ENCODE data around the gene TXNRD2.

TXNRD2 gene

GRCh38 chr22:19854778-19855503, 86.7 kb downstream of the TXNRD2 start, which contains the start of the genes GNB1L and RTL10:
Gene GNB1L, minus strand, starts transcription at chr22:19854874. Its CDS starts 33,519 bp downstream, at chr22:19821355.
Gene RTL10, minus strand, starts transcription at chr22:19854874. Its CDS starts 2,613 bp downstream, at chr22:19852261.
- peak; percentile 72 to 90 for DNase-seq

DNA sequence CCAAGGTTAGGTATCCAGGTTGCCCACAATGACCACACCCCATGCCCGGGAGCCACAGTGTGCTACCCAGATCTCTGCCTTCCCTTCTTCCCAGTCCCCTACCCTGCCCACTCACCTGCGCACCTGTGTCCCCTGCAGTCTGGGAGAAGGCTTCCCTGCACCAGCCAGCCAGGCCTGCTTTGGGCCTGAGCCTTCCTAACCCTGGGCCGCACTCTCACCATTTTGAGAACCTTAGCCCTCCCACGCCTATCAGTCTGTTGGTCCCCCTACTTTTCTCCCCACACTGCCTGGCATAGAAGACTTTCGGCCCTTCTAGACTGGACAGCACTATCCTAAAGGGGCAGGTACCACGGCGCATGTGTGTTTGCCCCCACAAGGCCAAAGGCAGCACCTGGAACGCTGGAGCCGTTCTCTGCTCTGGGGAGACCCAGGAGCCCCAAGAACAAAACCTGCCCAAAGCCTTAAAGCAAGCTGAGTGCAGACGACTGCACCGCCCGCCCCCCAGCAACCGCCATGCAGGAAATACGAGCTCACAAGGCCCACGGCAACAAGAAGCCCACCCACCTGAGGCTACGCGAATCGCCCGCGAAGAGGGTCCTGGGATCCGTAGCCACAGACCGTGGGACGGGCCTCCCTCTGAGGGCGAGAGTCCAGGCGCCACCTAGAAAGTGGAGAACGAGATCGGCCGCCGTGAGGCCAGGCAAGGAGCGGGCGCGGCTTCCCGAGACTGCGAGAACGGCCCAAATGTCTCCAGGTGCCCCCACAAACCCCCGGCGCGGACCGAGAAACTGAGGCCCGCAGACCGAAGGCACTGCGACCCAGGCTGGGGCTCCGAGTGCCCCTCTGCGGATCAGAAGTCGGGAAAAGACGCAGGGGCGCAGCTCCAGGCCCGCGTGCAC, 87.5 kb downstream of the TXNRD2 start:
- no peak for DNase-seq

DNA sequence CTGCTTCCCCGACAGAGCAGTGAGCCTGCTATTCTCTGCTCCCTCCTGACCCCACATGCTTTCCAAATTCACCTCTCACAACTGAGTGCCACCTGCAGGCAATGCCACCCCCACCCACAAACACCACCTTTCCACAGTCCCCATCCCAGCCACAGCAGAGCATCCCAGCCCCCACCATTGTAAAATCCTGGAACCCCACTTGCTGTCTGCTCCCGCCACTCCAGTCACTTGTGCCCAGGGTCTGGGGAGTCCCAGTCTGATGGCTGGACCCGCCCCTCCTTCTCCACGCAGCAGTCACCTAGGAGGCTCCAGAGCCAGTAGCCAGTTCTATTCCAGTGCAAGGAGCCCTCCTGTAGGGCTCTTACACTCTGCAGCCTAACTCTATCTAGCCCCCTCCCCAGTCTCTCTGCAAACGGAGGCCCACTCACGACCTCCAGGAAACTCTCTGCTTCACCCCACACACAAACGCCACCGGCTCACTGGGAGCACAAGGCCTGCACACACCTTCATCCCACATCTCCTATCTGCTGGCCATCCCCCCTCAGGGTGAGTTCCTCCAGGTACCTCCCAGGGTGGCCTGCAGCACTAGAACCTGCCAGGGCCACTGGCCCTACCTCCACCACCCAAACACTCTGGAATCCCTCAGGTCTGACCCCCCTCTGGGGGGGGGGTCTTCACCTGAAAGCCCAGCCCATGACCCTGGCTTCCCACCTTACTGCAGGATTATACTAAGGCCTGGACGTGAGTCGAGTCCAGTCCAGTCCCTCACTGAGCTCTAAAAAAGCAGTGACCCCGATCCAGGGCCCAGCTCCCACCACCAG, 88.3 kb downstream of the TXNRD2 start:
- DNase-seq, result no peak

GRCh38 chr22:19852177-19852781, 89.3 kb downstream of the TXNRD2 start:
- DNase-seq, result no peak

- DNase-seq, result no peak
Observed at GRCh38 chr22:19851291-19852176, 90.1 kb downstream of the TXNRD2 start.

GRCh38 chr22:19850763-19851109, 90.9 kb downstream of the TXNRD2 start:
- no peak for DNase-seq

GRCh38 chr22:19849835-19850762, 91.5 kb downstream of the TXNRD2 start:
- DNase-seq, result no peak

DNA sequence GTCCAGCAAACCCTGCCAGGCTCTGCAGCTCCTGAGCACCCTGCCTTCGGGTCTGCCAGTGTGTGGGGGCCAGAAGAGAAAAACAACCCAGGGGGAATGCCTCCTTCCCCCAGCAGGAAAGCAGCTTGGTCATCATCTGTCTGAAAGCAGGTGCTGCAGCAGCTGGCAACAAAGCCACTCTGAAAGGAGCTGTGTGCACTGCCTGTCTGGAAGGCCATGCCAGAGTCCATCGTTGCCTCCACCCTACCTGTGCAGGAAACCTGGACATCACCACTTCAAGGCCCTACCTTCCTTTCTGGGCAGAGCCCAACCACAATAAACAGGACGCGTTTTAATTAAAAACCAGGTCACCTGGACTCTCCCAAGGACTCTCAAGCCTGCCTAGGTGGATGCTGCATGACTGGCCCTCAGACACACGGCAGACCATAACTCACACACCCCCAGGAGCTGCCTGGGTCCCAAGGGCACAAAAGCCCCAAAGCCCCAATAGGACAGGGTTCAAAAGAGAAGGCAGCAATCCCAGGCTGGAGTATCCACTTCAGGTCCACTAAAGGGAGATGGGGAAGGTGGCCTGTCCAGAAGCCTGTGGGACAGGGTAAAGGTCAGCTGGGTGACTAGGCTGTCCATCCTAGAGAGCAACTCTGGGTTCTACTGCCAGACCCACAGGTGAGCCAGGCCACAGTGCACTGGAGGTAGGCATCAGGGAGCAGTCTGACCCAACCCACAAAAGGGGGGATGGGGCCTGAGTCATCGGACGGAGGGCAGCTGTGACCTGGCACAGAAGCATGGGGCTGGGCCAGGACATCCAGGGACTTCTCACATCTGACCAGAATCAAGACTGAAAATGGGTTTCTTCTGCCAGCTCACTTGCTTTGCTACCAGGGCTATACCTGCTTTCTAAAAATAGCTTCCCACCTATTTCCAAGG, 93.1 kb downstream of the TXNRD2 start:
- no peak for DNase-seq

DNA sequence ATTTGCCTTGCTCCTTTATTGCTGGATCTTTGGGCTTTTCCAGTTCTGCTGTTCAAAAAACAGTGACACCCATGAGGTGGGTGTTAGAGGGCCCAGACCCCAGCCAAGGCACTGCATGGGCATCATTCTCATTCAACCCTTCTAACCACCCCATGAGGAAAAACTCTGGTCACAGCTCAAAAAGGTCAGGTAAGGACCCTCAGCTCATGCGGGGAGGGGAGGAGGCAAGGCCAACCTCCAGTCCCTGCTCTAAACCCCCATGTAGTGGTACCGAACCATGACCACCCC, 94.3 kb downstream of the TXNRD2 start:
- no peak for DNase-seq

- DNase-seq, result no peak
Observed at GRCh38 chr22:19846620-19847344, 94.8 kb downstream of the TXNRD2 start.

GRCh38 chr22:19845054-19845722, 96.4 kb downstream of the TXNRD2 start:
- DNase-seq, result no peak

- no peak for DNase-seq
Observed at GRCh38 chr22:19844377-19845053, 97.1 kb downstream of the TXNRD2 start.

DNA sequence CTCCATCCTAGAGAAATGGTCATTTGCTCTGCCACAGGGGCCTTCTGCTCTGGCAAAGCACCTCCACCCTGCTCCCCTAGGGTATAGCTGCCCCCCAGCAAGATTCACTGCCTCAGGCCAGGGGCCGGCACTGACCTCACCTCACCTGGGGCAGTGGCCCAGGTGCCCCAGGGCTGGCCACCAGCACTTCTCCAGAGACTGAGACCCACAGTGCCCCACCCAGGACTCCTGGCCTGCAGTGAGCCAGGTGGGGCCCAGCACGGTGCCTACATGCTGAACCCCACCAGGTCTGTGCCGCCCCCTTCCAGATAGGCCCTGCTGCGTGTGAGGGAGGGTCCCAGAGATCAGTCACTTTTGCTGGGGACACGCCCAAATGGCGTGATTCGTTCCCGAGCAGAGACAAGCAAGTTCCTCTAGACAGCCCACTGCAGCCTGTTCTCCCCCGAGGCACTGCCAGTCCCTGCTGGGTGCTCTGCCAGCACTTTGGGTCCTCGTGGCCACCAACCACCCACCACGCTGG, 97.7 kb downstream of the TXNRD2 start:
- DNase-seq, result no peak

- DNase-seq, result no peak
Observed at GRCh38 chr22:19843107-19843856, 98.3 kb downstream of the TXNRD2 start.

GRCh38 chr22:19842393-19843106, 99.1 kb downstream of the TXNRD2 start:
- DNase-seq, result no peak

Measured in SW 1271 (cell line).